K562 (cell line): Measurements from ENCODE around the gene SYN1. TPM values are rescaled to one million over a fixed set of nuclear protein-coding genes. Genes with fewer than 3 reads are reported as not detected.

ENCODE experiments used
- CBX3 ChIP-seq, 2 experiments: IDR thresholded peaks; 1 replicate in 1 of 2; 2 replicates in 1 of 2; pipeline ENCODE4 v1.6.1; 2012; ENCODE audit warnings: inconsistent platforms in 2 of 2, low read length in 2 of 2, borderline replicate concordance in 1 of 2, control low read depth in 1 of 2
- HOXB6 ChIP-seq: fragments of 250-450 bp; sonication (Bioruptor Pico); IDR thresholded peaks from 2 replicates; pipeline ENCODE4 v1.5.1; 2022; ENCODE audit warnings: mild to moderate bottlenecking, borderline replicate concordance
- RBM17 ChIP-seq: fragments of 200-400 bp; formaldehyde crosslinking; IDR thresholded peaks from 2 replicates; pipeline ENCODE4 v1.6.1; 2017; ENCODE audit warnings: low read depth, mild to moderate bottlenecking, low read length, borderline replicate concordance
- STAT5B ChIP-seq: fragments of 250-450 bp; sonication (Bioruptor Pico); IDR thresholded peaks from 2 replicates; pipeline ENCODE4 v1.8.0; 2021; ENCODE audit warnings: mild to moderate bottlenecking, inconsistent platforms
- TGIF2 ChIP-seq: sonication (generic); formaldehyde crosslinking; IDR thresholded peaks from 2 replicates; pipeline ENCODE4 v1.8.1; 2022; ENCODE audit warnings: mild to moderate bottlenecking, missing genetic modification reagents, moderate library complexity
- ZC3H11A ChIP-seq: IDR thresholded peaks from 2 replicates; pipeline ENCODE4 v1.6.1; 2012; ENCODE audit warnings: low read depth, low read length, improper control_type of control experiment
- ZKSCAN3 ChIP-seq: fragments of 250-450 bp; sonication (Bioruptor Pico); IDR thresholded peaks from 2 replicates; pipeline ENCODE4 v1.4.0; 2020
- ZNF197 ChIP-seq: fragments of 200-800 bp; sonication (Bioruptor generic); IDR thresholded peaks from 2 replicates; pipeline ENCODE4 v1.6.1; 2016; ENCODE audit warnings: low read depth, missing genetic modification characterization, missing compliant biosample characterization
- ZNF436 ChIP-seq: fragments of 250-450, 450-650 bp; sonication (Bioruptor Pico); formaldehyde crosslinking; IDR thresholded peaks from 2 replicates; pipeline ENCODE4 v1.7.0; 2020; ENCODE audit warnings: mild to moderate bottlenecking
- ZNF696 ChIP-seq: fragments of 250-450 bp; sonication (Bioruptor Pico); conservative IDR thresholded peaks from 2 replicates; pipeline ENCODE4 v1.4.0; 2020; ENCODE audit warnings: mild to moderate bottlenecking, moderate library complexity
- polyA plus RNA-seq, 8 experiments: library from polyadenylated mRNA; depleted of rRNA in 4 of 8; stranded (reverse) in 5 of 8; unstranded in 3 of 8; fragments of >200 nt; fragmentation: Nextera tagmentation in 2 of 8; fragmentation: Illumina TruSeq in 1 of 8; extraction: Ambion mirVana in 2 of 8; extraction: Trizol in 1 of 8; gene quantifications; 2 replicates each; pipeline versions ENCODE4 v1.2.1 to v1.2.3, GENCODE V29; 2011 to 2014; ENCODE audit warnings: inconsistent platforms in 1 of 8, missing spikeins in 1 of 8
- total RNA-seq, 7 experiments: library from RNA; depleted of rRNA in 6 of 7; stranded (reverse); fragments of >200 nt in 6 of 7; fragmentation: Illumina TruSeq in 2 of 7; extraction: Trizol in 2 of 7; gene quantifications; 2 replicates each; pipeline versions ENCODE4 v1.2.1 to v1.2.3, GENCODE V29; 2011 to 2021; ENCODE audit warnings: low replicate concordance in 1 of 7
- TF ChIP-seq, protein P1 (sequence below): fragments of 450-650 bp; IDR thresholded peaks from 2 replicates; pipeline ENCODE4 v1.6.1; 2016; ENCODE audit warnings: mild to moderate bottlenecking
- TF ChIP-seq, protein P2 (sequence below): fragments of 250-450 bp; sonication (Bioruptor Pico); IDR thresholded peaks from 2 replicates; pipeline ENCODE4 v1.5.0; 2021
- TF ChIP-seq, protein P3 (sequence below): fragments of 250-450 bp; sonication (Bioruptor Pico); IDR thresholded peaks from 2 replicates; pipeline ENCODE4 v1.8.0; 2022; ENCODE audit warnings: inconsistent platforms, mild to moderate bottlenecking, moderate library complexity, borderline replicate concordance
- TF ChIP-seq, protein P4 (sequence below): sonication (generic); formaldehyde crosslinking; IDR thresholded peaks from 2 replicates; pipeline ENCODE4 v1.8.0; 2022; ENCODE audit warnings: mild to moderate bottlenecking, missing genetic modification reagents
- TF ChIP-seq, protein P5 (sequence below): conservative IDR thresholded peaks from 2 replicates; pipeline ENCODE4 v1.6.1; 2011; ENCODE audit warnings: low read depth, mild to moderate bottlenecking, low read length; ENCODE audit not compliant: control insufficient read depth
- TF ChIP-seq, protein P6 (sequence below): fragments of 450-650 bp; IDR thresholded peaks from 2 replicates; pipeline ENCODE4 v1.6.1; 2017; ENCODE audit warnings: antibody characterized with exemption, mild to moderate bottlenecking

Gene SYN1
- total and polyA plus RNA-seq, 9 of the 15 experiments (the other 6 are each of a cell fraction or from before 2014, with no cell fraction given): 0.01 to 0.28 (median 0.18) TPM; not detected in 2

DNA sequence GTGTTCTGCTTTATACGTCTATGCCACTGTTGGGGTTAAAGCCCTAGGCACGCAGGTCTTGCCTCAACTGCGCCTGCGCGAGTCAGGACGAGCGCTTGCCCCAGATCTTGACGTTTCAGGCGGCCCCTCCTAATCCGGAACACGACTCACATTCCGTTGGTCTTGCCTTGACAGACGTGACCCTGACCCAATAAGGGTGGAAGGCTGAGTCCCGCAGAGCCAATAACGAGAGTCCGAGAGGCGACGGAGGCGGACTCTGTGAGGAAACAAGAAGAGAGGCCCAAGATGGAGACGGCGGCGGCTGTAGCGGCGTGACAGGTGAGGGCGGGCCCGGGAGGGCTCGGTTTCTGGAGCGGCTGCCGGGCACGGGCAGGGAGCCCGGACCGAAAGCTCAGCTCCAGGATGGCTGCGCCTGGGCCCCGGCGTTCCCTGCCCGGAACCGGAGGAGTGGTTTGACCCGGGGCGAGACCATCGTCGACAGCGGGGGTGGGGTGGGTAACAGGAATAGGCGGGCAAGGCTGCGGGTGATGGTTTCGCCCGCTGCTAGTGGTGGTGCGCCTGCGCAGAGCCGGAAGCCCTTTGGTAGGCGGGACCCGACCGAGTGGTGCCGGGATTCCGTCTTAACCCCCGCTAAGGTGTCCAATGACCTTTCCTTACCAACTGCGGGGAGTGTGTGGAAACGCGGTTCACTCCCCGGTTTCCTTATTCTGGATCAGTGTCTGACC, 58.6 kb downstream of the SYN1 start, which contains the start of gene ARAF (continued):
- TF ChIP-seq, protein P1, sequence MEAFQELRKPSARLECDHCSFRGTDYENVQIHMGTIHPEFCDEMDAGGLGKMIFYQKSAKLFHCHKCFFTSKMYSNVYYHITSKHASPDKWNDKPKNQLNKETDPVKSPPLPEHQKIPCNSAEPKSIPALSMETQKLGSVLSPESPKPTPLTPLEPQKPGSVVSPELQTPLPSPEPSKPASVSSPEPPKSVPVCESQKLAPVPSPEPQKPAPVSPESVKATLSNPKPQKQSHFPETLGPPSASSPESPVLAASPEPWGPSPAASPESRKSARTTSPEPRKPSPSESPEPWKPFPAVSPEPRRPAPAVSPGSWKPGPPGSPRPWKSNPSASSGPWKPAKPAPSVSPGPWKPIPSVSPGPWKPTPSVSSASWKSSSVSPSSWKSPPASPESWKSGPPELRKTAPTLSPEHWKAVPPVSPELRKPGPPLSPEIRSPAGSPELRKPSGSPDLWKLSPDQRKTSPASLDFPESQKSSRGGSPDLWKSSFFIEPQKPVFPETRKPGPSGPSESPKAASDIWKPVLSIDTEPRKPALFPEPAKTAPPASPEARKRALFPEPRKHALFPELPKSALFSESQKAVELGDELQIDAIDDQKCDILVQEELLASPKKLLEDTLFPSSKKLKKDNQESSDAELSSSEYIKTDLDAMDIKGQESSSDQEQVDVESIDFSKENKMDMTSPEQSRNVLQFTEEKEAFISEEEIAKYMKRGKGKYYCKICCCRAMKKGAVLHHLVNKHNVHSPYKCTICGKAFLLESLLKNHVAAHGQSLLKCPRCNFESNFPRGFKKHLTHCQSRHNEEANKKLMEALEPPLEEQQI: no peak
- TF ChIP-seq, protein P2, sequence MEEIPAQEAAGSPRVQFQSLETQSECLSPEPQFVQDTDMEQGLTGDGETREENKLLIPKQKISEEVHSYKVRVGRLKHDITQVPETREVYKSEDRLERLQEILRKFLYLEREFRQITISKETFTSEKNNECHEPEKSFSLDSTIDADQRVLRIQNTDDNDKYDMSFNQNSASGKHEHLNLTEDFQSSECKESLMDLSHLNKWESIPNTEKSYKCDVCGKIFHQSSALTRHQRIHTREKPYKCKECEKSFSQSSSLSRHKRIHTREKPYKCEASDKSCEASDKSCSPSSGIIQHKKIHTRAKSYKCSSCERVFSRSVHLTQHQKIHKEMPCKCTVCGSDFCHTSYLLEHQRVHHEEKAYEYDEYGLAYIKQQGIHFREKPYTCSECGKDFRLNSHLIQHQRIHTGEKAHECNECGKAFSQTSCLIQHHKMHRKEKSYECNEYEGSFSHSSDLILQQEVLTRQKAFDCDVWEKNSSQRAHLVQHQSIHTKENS (CRISPR knock-in tag): no peak
- TF ChIP-seq ZNF696 (CRISPR knock-in tag) (no peak), CBX3 (IDR thresholded peaks at IDR 0.05; ENCODE audit: borderline replicate concordance in 1 of 2, low read length in 2 of 2) (0 out of 3 replicates have a peak, but pooled peaks of 1 of the 2 experiments have one; percentile 26), RBM17 (no peak), HOXB6 (CRISPR knock-in tag) (no peak), TGIF2 (CRISPR knock-in tag) (no peak), ZKSCAN3 (CRISPR knock-in tag) (no peak), ZNF197 (CRISPR knock-in tag) (no peak), ZNF436 (no peak), ZC3H11A (no peak), STAT5B (CRISPR knock-in tag) (no peak)
- TF ChIP-seq, protein P3, sequence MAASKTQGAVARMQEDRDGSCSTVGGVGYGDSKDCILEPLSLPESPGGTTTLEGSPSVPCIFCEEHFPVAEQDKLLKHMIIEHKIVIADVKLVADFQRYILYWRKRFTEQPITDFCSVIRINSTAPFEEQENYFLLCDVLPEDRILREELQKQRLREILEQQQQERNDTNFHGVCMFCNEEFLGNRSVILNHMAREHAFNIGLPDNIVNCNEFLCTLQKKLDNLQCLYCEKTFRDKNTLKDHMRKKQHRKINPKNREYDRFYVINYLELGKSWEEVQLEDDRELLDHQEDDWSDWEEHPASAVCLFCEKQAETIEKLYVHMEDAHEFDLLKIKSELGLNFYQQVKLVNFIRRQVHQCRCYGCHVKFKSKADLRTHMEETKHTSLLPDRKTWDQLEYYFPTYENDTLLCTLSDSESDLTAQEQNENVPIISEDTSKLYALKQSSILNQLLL (CRISPR knock-in tag): no peak
- TF ChIP-seq, protein P4, sequence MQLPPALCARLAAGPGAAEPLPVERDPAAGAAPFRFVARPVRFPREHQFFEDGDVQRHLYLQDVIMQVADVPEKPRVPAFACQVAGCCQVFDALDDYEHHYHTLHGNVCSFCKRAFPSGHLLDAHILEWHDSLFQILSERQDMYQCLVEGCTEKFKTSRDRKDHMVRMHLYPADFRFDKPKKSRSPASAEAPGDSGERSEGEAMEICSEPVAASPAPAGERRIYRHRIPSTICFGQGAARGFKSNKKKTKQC (CRISPR knock-in tag): no peak
- TF ChIP-seq, protein P5, sequence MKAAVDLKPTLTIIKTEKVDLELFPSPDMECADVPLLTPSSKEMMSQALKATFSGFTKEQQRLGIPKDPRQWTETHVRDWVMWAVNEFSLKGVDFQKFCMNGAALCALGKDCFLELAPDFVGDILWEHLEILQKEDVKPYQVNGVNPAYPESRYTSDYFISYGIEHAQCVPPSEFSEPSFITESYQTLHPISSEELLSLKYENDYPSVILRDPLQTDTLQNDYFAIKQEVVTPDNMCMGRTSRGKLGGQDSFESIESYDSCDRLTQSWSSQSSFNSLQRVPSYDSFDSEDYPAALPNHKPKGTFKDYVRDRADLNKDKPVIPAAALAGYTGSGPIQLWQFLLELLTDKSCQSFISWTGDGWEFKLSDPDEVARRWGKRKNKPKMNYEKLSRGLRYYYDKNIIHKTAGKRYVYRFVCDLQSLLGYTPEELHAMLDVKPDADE: no peak
- TF ChIP-seq, protein P6, sequence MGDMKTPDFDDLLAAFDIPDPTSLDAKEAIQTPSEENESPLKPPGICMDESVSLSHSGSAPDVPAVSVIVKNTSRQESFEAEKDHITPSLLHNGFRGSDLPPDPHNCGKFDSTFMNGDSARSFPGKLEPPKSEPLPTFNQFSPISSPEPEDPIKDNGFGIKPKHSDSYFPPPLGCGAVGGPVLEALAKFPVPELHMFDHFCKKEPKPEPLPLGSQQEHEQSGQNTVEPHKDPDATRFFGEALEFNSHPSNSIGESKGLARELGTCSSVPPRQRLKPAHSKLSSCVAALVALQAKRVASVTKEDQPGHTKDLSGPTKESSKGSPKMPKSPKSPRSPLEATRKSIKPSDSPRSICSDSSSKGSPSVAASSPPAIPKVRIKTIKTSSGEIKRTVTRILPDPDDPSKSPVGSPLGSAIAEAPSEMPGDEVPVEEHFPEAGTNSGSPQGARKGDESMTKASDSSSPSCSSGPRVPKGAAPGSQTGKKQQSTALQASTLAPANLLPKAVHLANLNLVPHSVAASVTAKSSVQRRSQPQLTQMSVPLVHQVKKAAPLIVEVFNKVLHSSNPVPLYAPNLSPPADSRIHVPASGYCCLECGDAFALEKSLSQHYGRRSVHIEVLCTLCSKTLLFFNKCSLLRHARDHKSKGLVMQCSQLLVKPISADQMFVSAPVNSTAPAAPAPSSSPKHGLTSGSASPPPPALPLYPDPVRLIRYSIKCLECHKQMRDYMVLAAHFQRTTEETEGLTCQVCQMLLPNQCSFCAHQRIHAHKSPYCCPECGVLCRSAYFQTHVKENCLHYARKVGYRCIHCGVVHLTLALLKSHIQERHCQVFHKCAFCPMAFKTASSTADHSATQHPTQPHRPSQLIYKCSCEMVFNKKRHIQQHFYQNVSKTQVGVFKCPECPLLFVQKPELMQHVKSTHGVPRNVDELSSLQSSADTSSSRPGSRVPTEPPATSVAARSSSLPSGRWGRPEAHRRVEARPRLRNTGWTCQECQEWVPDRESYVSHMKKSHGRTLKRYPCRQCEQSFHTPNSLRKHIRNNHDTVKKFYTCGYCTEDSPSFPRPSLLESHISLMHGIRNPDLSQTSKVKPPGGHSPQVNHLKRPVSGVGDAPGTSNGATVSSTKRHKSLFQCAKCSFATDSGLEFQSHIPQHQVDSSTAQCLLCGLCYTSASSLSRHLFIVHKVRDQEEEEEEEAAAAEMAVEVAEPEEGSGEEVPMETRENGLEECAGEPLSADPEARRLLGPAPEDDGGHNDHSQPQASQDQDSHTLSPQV: no peak
